Erythroblast (primary cell): ENCODE measurements around the gene FAM168A.

Experiments
- GATA1 ChIP-seq: IDR thresholded peaks from 2 replicates; pipeline ENCODE4 v1.6.1; 2011; ENCODE audit warnings: low read depth, mild to moderate bottlenecking, control low read depth, low read length, moderate library complexity
- POLR2A ChIP-seq: IDR thresholded peaks from 2 replicates; pipeline ENCODE4 v1.6.1; 2011; ENCODE audit warnings: mild to moderate bottlenecking, low read length

- TF ChIP-seq POLR2A (no peak), GATA1 (no peak)
Observed at GRCh38 chr11:73452726-73453125, 145.2 kb downstream of the FAM168A start.
